ENCODE data around the gene TMEM205.
"Not testable (repeated sequence)": the region's sequence is repeated elsewhere in the genome, so short reads cannot be mapped to it uniquely, and the experiment has no call there.

The TMEM205 gene

DNA sequence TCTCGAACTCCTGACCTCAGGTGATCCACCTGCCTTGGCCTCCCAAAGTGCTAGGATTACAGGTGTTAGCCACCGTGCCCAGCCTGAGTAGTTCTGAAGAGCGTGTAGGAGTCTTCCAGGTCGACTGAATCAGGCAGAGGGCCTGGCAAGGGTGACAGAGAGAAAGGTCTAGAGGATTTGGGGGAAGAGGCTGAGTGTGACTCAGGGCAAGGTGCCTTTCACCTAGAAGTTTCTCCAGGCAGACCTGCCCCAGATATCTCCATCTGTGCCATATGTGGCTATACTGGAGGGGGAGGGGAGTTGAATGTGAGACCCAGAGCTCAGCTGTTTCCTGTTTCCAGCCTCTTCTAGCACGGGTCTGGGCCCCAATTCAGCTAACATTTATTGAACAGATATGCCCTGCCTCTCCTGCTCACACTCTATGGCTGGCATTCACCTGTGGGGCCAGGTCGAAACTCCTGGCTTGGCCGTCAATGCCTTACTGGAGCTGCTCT lies 1.5 kb upstream of the TMEM205 start:
- Histone ChIP-seq H3K27ac (replicated peaks) (no peak overlapping the region), H3K4me3 (replicated peaks; ENCODE audit: insufficient read depth, low read length) (no peak overlapping the region), H3K27me3 (ENCODE audit: insufficient read depth, poor library complexity, severe bottlenecking) (no peaks in the 10 kb centered on the region)
- DNase-seq (ENCODE audit: low read depth in 1 of 2, low spot score in 1 of 2), result no peak
- TF ChIP-seq, protein P1, sequence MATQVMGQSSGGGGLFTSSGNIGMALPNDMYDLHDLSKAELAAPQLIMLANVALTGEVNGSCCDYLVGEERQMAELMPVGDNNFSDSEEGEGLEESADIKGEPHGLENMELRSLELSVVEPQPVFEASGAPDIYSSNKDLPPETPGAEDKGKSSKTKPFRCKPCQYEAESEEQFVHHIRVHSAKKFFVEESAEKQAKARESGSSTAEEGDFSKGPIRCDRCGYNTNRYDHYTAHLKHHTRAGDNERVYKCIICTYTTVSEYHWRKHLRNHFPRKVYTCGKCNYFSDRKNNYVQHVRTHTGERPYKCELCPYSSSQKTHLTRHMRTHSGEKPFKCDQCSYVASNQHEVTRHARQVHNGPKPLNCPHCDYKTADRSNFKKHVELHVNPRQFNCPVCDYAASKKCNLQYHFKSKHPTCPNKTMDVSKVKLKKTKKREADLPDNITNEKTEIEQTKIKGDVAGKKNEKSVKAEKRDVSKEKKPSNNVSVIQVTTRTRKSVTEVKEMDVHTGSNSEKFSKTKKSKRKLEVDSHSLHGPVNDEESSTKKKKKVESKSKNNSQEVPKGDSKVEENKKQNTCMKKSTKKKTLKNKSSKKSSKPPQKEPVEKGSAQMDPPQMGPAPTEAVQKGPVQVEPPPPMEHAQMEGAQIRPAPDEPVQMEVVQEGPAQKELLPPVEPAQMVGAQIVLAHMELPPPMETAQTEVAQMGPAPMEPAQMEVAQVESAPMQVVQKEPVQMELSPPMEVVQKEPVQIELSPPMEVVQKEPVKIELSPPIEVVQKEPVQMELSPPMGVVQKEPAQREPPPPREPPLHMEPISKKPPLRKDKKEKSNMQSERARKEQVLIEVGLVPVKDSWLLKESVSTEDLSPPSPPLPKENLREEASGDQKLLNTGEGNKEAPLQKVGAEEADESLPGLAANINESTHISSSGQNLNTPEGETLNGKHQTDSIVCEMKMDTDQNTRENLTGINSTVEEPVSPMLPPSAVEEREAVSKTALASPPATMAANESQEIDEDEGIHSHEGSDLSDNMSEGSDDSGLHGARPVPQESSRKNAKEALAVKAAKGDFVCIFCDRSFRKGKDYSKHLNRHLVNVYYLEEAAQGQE (IDR thresholded peaks at IDR 0.05; ENCODE audit: insufficient replicate concordance, low read depth), result no peak
- TF ChIP-seq SPI1 (IDR thresholded peaks at IDR 0.05; ENCODE audit: borderline replicate concordance, low read depth) (no peak), GABPA (IDR thresholded peaks at IDR 0.05; ENCODE audit: low read depth) (no peak), POLR2AphosphoS5 (IDR thresholded peaks at IDR 0.05; ENCODE audit: low read depth) (no peak)
- TF ChIP-seq, protein P2, sequence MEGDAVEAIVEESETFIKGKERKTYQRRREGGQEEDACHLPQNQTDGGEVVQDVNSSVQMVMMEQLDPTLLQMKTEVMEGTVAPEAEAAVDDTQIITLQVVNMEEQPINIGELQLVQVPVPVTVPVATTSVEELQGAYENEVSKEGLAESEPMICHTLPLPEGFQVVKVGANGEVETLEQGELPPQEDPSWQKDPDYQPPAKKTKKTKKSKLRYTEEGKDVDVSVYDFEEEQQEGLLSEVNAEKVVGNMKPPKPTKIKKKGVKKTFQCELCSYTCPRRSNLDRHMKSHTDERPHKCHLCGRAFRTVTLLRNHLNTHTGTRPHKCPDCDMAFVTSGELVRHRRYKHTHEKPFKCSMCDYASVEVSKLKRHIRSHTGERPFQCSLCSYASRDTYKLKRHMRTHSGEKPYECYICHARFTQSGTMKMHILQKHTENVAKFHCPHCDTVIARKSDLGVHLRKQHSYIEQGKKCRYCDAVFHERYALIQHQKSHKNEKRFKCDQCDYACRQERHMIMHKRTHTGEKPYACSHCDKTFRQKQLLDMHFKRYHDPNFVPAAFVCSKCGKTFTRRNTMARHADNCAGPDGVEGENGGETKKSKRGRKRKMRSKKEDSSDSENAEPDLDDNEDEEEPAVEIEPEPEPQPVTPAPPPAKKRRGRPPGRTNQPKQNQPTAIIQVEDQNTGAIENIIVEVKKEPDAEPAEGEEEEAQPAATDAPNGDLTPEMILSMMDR (IDR thresholded peaks at IDR 0.05; ENCODE audit: insufficient read depth, low read length), result no peak

DNA sequence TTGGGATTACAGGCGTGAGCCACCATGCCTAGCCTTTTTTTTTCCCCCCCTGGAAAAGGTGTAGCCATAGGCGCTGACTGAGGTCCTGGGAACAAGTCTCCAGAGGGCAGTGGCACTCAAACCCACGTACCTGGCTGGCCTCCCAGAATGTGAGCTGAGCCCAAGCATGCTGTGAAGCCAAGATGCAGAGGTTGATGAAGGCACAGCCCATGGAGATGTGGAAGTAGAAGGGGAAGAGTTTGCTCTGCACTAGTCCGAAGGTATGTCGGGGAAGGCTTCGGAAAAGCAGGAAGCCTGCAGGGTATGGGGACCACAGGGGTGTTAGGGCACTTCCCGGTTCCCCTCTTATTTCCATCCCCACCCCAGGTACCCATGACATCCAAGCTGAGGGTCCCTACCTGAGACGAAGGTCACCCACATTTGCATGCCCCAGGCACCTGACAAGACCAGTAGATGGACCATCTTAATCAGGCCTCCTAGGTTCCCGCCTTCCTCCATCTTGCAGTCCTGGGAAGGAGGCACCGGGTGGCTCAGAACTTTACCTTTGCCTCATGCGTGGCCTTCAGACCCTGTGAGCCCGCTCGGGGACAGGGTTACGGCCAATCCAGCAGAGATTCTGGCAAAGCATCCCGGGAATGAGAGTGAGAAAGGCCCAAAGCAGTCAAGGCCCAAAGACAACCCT lies 805 bp downstream of the TMEM205 start:
- Histone ChIP-seq H3K27me3 (ENCODE audit: insufficient read depth, poor library complexity, severe bottlenecking) (no peaks in the 10 kb centered on the region), H3K27ac (replicated peaks) (peak overlapping the region; percentile 68), H3K4me3 (replicated peaks; ENCODE audit: insufficient read depth, low read length) (peak overlapping the region; percentile 80)
- no peak for DNase-seq (ENCODE audit: low read depth in 1 of 2, low spot score in 1 of 2)
- TF ChIP-seq, protein P1 (IDR thresholded peaks at IDR 0.05; ENCODE audit: insufficient replicate concordance, low read depth), result no peak
- TF ChIP-seq, protein P2 (IDR thresholded peaks at IDR 0.05; ENCODE audit: insufficient read depth, low read length), result no peak
- TF ChIP-seq GABPA (IDR thresholded peaks at IDR 0.05; ENCODE audit: low read depth) (no peak), POLR2AphosphoS5 (IDR thresholded peaks at IDR 0.05; ENCODE audit: low read depth) (no peak), SPI1 (IDR thresholded peaks at IDR 0.05; ENCODE audit: borderline replicate concordance, low read depth) (no peak)

DNA sequence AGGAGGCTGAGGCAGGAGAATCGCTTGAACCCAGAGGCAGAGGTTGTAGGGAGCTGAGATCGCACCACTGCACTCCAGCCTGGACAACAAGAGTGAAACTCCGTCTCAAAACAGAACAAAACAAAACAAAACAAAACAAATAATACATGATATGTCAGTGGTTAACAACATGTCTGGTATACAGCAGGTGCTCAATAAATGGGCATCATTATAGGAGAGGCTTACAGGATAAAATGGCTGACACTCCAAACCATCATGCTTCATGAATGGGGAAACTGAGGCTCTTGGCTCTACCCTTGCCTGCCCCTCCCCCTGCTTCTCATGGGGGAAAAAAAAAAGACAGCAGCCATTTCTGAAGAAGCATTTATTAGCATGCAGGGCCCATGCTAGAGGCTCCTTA lies 3.6 kb downstream of the TMEM205 start:
- H3K27me3 ChIP-seq (ENCODE audit: insufficient read depth, poor library complexity, severe bottlenecking), result no peaks in the 10 kb centered on the region
- H3K4me3 ChIP-seq (replicated peaks; ENCODE audit: insufficient read depth, low read length), result no peak overlapping the region
- DNase-seq (ENCODE audit: low read depth in 1 of 2, low spot score in 1 of 2), result no peak
- no peak overlapping the region for H3K27ac ChIP-seq (replicated peaks)
- TF ChIP-seq, protein P2 (IDR thresholded peaks at IDR 0.05; ENCODE audit: insufficient read depth, low read length), result no peak
- TF ChIP-seq, protein P1 (IDR thresholded peaks at IDR 0.05; ENCODE audit: insufficient replicate concordance, low read depth), result no peak
- TF ChIP-seq SPI1 (IDR thresholded peaks at IDR 0.05; ENCODE audit: borderline replicate concordance, low read depth), result no peak
- TF ChIP-seq GABPA (IDR thresholded peaks at IDR 0.05; ENCODE audit: low read depth), result no peak
- TF ChIP-seq POLR2AphosphoS5 (IDR thresholded peaks at IDR 0.05; ENCODE audit: low read depth), result no peak

DNA sequence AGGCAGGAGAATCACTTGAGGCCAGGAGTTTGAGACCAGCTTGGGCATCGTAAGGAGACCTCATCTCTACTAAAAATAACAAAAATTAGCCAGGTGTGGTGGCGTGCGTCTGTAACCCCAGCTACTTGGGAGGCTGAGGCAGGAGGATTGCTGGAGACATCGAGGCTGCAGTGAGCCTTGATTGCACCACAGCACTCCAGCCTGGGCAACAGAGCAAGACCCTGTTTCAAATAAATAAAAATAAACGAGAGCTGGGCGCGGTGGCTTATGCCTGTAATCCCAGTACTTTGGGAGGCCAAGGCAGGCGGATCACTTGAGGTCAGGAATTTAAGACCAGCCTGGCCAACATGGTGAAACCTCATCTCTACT lies 6.0 kb downstream of the TMEM205 start:
- Histone ChIP-seq H3K4me3 (replicated peaks; ENCODE audit: insufficient read depth, low read length) (peak overlapping the region; percentile 80), H3K27ac (replicated peaks) (peak overlapping the region; percentile 41)
- DNase-seq (ENCODE audit: low read depth in 1 of 2, low spot score in 1 of 2); H3K27me3 ChIP-seq (ENCODE audit: insufficient read depth, poor library complexity, severe bottlenecking): not testable (repeated sequence)

All from HL-60 (cell line).